ENCODE data around the gene ITPR3.

ITPR3 gene

DNA sequence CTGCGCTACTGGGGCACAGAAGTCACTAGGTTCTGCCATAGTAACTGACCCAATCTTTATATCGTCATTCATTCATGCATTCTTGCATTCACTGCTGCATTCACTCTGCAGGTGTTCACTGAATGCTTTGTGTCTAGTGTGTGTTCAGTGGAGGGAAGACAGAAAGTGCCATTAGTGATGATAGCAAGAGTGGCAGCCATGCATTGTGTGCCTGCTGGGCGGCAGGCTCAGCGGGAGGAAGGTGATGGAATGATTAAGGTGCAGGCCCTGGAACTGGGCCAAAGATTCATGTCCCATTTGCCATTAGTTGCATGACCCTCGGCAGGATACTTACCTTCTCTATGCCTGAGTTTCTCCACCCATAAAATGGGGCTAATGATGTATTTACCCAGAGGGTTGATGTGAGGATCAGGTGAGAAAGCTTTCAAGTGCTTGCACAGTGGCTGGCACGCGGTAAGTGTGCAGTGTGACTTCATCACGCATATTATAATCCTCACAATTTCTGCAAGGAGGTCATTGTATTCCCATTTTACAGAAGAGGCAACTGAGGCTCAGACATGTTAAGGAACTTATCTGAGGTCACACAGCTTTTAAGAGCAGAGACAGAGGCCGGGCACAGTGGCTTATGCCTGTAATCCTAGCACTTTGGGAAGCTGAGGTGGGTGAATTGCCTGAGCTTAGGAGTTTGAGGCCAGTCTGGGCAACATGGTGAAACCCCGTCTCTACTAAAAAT is 40.1 kb downstream of the ITPR3 start:
- TF ChIP-seq CTCF (conservative IDR thresholded peaks at IDR 0.05; ENCODE audit: low read depth, low read length): no peak
- no peak for DNase-seq (ENCODE audit: low read depth)
- H3K4me3 ChIP-seq (ENCODE audit: low read length): no peak overlapping the region

GRCh38 chr6:33662318-33662717 is 41.2 kb downstream of the ITPR3 start:
- H3K4me3 ChIP-seq (ENCODE audit: low read length): no peak overlapping the region
- TF ChIP-seq CTCF (conservative IDR thresholded peaks at IDR 0.05; ENCODE audit: low read depth, low read length): no peak
- no peak for DNase-seq (ENCODE audit: low read depth)

DNA sequence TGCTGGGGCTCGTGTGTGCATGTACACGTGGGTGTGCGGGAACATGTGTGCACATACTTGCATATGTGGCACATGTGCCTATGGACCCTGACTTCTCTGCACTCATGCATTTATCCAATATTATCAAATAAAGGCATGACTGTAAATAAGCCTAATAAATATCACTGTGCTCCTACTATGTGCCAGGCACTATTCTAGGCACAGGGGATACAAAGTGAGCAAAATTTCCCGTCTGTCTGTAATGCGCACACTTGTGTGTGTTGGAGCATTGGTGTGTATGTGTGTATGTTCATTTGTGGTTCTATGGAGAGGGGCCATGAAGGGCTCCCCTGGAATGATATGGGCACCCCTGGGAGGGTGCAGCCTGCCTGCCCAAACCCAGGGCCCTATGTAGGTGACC is 41.9 kb downstream of the ITPR3 start:
- TF ChIP-seq CTCF (conservative IDR thresholded peaks at IDR 0.05; ENCODE audit: low read depth, low read length): no peak
- DNase-seq (ENCODE audit: low read depth): no peak

DNA sequence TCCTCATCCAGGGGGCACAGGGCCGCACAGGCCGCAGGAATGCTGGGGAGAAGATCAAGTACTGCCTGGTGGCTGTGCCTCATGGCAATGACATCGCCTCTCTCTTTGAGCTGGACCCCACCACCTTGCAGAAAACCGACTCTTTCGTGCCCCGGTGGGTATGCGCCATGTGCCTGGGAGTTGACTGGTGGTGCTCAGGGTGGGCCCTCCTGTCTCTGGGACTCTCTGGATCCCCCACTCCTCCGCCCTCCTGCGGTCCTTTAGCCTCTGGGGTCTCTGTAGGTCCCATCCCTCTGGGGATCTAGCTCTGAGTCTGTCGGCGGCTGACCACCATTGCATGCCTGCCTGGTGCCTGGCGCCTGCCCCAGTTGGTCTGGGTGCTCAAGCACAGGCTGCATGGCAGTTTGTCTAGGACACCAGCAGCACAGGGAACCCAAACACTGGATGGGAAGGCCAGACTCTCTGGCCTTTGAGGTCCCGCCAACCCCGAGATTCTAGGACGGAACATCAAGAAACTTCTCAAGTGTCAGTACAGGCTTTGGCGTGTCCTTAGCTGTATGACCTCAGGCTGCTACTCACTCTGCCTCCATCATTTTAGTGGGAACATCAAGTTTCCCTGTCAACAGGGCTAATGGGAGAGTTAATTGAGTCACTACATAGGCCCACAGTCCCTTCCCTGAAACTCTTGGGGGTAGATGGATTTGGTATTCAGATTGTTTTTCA is 42.8 kb downstream of the ITPR3 start:
- H3K4me3 ChIP-seq (ENCODE audit: low read length): no peak overlapping the region
- DNase-seq (ENCODE audit: low read depth): no peak
- TF ChIP-seq CTCF (conservative IDR thresholded peaks at IDR 0.05; ENCODE audit: low read depth, low read length): no peak

More for the DNA sequence above, 41.9 kb downstream of the ITPR3 start:
- no peak overlapping the region for H3K4me3 ChIP-seq (ENCODE audit: low read length)

- DNase-seq (ENCODE audit: low read depth): no peak
- no peak overlapping the region for H3K4me3 ChIP-seq (ENCODE audit: low read length)
- TF ChIP-seq CTCF (conservative IDR thresholded peaks at IDR 0.05; ENCODE audit: low read depth, low read length): no peak
Observed at GRCh38 chr6:33664506-33665057, 43.5 kb downstream of the ITPR3 start.

GRCh38 chr6:33665957-33666356 is 44.8 kb downstream of the ITPR3 start:
- no peak for TF ChIP-seq CTCF (conservative IDR thresholded peaks at IDR 0.05; ENCODE audit: low read depth, low read length)
- H3K4me3 ChIP-seq (ENCODE audit: low read length): no peak overlapping the region
- DNase-seq (ENCODE audit: low read depth): no peak
